Measurements from ENCODE around the gene HPS4.
"Not testable (repeated sequence)": the region's sequence is repeated elsewhere in the genome, so short reads cannot be mapped to it uniquely, and the experiment has no call there.

HPS4 gene

GRCh38 chr22:26408562-26409220, 74.9 kb downstream of the HPS4 start:
- not testable (repeated sequence) for DNase-seq

- DNase-seq = no peak
Observed at GRCh38 chr22:26406118-26406517, 77.5 kb downstream of the HPS4 start.

- DNase-seq = no peak
Observed at GRCh38 chr22:26404851-26405421, 78.6 kb downstream of the HPS4 start.

GRCh38 chr22:26401726-26402125, 81.9 kb downstream of the HPS4 start:
- no peak for DNase-seq

All from NCI-H524 (cell line).